Astrocyte (in vitro differentiated cells and primary cell): ENCODE results near the gene GLS. TPM values are rescaled to one million over a fixed set of nuclear protein-coding genes. Genes with fewer than 3 reads are reported as not detected.

ENCODE experiments used
- DNase-seq: peaks from one replicate; pipeline ENCODE4 v3.0.0-alpha.2; 2010; ENCODE audit warnings: low read depth
- FAIRE-seq: peaks from 2 replicates; lab custom pipeline; 2011; peaks lifted over from hg19 to GRCh38; lab: Jason Lieb, UNC
- H2AFZ ChIP-seq: 2 replicates; pipeline ENCODE4 v1.6.0; 2012; ENCODE audit warnings: low read depth, low read length, inconsistent platforms
- H3K27ac ChIP-seq: 2 replicates; pipeline ENCODE4 v1.5.1; 2011; ENCODE audit warnings: low read depth, low read length, inconsistent platforms
- H3K27me3 ChIP-seq: 2 replicates; pipeline ENCODE4 v1.6.0; 2011; ENCODE audit warnings: low read length, inconsistent platforms; ENCODE audit not compliant: insufficient read depth
- H3K36me3 ChIP-seq: 2 replicates; pipeline ENCODE4 v1.5.1; 2011; ENCODE audit warnings: low read length, inconsistent platforms; ENCODE audit not compliant: insufficient read depth
- H3K4me1 ChIP-seq: 2 replicates; pipeline ENCODE4 v1.5.1; 2011; ENCODE audit warnings: low read length, inconsistent platforms; ENCODE audit not compliant: insufficient read depth
- H3K4me2 ChIP-seq: 2 replicates; pipeline ENCODE4 v1.6.0; 2012; ENCODE audit warnings: low read length, inconsistent platforms
- H3K4me3 ChIP-seq: 2 replicates; pipeline ENCODE4 v1.5.1; 2011; ENCODE audit warnings: low read depth, mild to moderate bottlenecking, low read length, inconsistent platforms; ENCODE audit not compliant: insufficient read depth
- H3K79me2 ChIP-seq: 2 replicates; pipeline ENCODE4 v1.6.0; 2012; ENCODE audit warnings: mild to moderate bottlenecking, low read length, inconsistent platforms; ENCODE audit not compliant: insufficient read depth
- H3K9ac ChIP-seq: 2 replicates; pipeline ENCODE4 v1.6.0; 2012; ENCODE audit warnings: mild to moderate bottlenecking, low read length, inconsistent platforms
- H3K9me3 ChIP-seq: 2 replicates; pipeline ENCODE4 v1.5.1; 2012; ENCODE audit warnings: low read depth, mild to moderate bottlenecking, low read length, inconsistent platforms; ENCODE audit not compliant: insufficient read depth
- H4K20me1 ChIP-seq: 2 replicates; pipeline ENCODE4 v1.6.0; 2012; ENCODE audit warnings: low read length, inconsistent platforms; ENCODE audit not compliant: insufficient read depth
- H3K27ac Mint-ChIP-seq: one replicate; pipeline ENCODE4 v1.8.0; 2021; ENCODE audit warnings: mild to moderate bottlenecking, mixed read lengths; ENCODE audit not compliant: unreplicated experiment
- H3K27me3 Mint-ChIP-seq: one replicate; pipeline ENCODE4 v1.8.0; 2021; ENCODE audit warnings: low read depth, mixed read lengths; ENCODE audit not compliant: unreplicated experiment
- H3K36me3 Mint-ChIP-seq: one replicate; pipeline ENCODE4 v1.8.0; 2021; ENCODE audit warnings: low read depth, mixed read lengths; ENCODE audit not compliant: unreplicated experiment
- H3K4me1 Mint-ChIP-seq: one replicate; pipeline ENCODE4 v1.8.0; 2021; ENCODE audit warnings: low read depth, mixed read lengths; ENCODE audit not compliant: unreplicated experiment
- H3K4me3 Mint-ChIP-seq: one replicate; pipeline ENCODE4 v1.8.0; 2021; ENCODE audit warnings: mild to moderate bottlenecking, moderate library complexity, mixed read lengths; ENCODE audit not compliant: unreplicated experiment
- H3K9me3 Mint-ChIP-seq: one replicate; pipeline ENCODE4 v1.8.0; 2021; ENCODE audit warnings: mild to moderate bottlenecking, mixed read lengths; ENCODE audit not compliant: unreplicated experiment
- CTCF ChIP-seq: IDR thresholded peaks from 2 replicates; pipeline ENCODE4 v1.5.1; 2011; ENCODE audit warnings: low read depth, mild to moderate bottlenecking, inconsistent platforms, low read length, moderate library complexity; ENCODE audit not compliant: insufficient read depth
- EZH2 ChIP-seq: IDR thresholded peaks from 2 replicates; pipeline ENCODE4 v1.6.1; 2012; ENCODE audit warnings: mild to moderate bottlenecking, low read length, inconsistent platforms; ENCODE audit not compliant: insufficient read depth
- total RNA-seq: library from RNA; stranded (reverse); gene quantifications from 2 replicates; pipeline ENCODE4 v1.2.1, GENCODE V29; 2021

The GLS gene
- total RNA-seq, 1 donor from 2014 or later, result 189 TPM

GRCh38 chr2:190843890-190844699 is 36.5 kb upstream of the GLS start:
- no peaks in the 10 kb centered on the region for H3K9me3 ChIP-seq
- H3K4me2 ChIP-seq, result peak overlapping the region; percentile 6
- Mint-ChIP-seq H3K36me3 (no peaks in the 10 kb centered on the region), H3K27me3 (no peaks in the 10 kb centered on the region), H3K9me3 (no peaks in the 10 kb centered on the region), H3K4me1 (peaks cover 43% of the 10 kb centered on the region), H3K4me3 (peak overlapping the region; percentile 34), H3K27ac (peak overlapping the region; percentile 88)
- H3K27ac ChIP-seq, result no peak overlapping the region
- TF ChIP-seq CTCF (no peak), EZH2 (no peak)
- no peaks in the 10 kb centered on the region for H3K36me3 ChIP-seq
- no peaks in the 10 kb centered on the region for H4K20me1 ChIP-seq
- no peaks in the 10 kb centered on the region for H3K27me3 ChIP-seq
- peaks cover 13% of the 10 kb centered on the region for H3K4me1 ChIP-seq
- H3K79me2 ChIP-seq, result no peaks in the 10 kb centered on the region
- DNase-seq, result peak; percentile 64
- no peak overlapping the region for H3K4me3 ChIP-seq
- no peak overlapping the region for H3K9ac ChIP-seq
- no peak overlapping the region for H2AFZ ChIP-seq
- no peak for FAIRE-seq

- Histone ChIP-seq H3K4me3 (no peak overlapping the region), H4K20me1 (no peaks in the 10 kb centered on the region), H3K9me3 (no peaks in the 10 kb centered on the region), H3K27ac (no peak overlapping the region), H3K79me2 (no peaks in the 10 kb centered on the region), H3K4me2 (peak overlapping the region; percentile 6), H3K36me3 (no peaks in the 10 kb centered on the region), H2AFZ (no peak overlapping the region), H3K27me3 (no peaks in the 10 kb centered on the region), H3K4me1 (peaks cover 19% of the 10 kb centered on the region), H3K9ac (no peak overlapping the region)
- peak overlapping the region; percentile 88 for H3K27ac Mint-ChIP-seq
- FAIRE-seq (no peak), DNase-seq (no peak)
- H3K9me3 Mint-ChIP-seq, result no peaks in the 10 kb centered on the region
- peaks cover 43% of the 10 kb centered on the region for H3K4me1 Mint-ChIP-seq
- H3K36me3 Mint-ChIP-seq, result no peaks in the 10 kb centered on the region
- H3K4me3 Mint-ChIP-seq, result peak overlapping the region; percentile 42
- H3K27me3 Mint-ChIP-seq, result no peaks in the 10 kb centered on the region
- TF ChIP-seq EZH2 (no peak), CTCF (no peak)
Observed at GRCh38 chr2:190844700-190845401, 35.8 kb upstream of the GLS start.
